Measurements from ENCODE around the gene PNPLA8.

GRCh38 chr7:108568801-108569380 lies 43.0 kb upstream of the PNPLA8 start:
- TF ChIP-seq, protein P1, sequence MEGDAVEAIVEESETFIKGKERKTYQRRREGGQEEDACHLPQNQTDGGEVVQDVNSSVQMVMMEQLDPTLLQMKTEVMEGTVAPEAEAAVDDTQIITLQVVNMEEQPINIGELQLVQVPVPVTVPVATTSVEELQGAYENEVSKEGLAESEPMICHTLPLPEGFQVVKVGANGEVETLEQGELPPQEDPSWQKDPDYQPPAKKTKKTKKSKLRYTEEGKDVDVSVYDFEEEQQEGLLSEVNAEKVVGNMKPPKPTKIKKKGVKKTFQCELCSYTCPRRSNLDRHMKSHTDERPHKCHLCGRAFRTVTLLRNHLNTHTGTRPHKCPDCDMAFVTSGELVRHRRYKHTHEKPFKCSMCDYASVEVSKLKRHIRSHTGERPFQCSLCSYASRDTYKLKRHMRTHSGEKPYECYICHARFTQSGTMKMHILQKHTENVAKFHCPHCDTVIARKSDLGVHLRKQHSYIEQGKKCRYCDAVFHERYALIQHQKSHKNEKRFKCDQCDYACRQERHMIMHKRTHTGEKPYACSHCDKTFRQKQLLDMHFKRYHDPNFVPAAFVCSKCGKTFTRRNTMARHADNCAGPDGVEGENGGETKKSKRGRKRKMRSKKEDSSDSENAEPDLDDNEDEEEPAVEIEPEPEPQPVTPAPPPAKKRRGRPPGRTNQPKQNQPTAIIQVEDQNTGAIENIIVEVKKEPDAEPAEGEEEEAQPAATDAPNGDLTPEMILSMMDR (IDR thresholded peaks at IDR 0.05; ENCODE audit: low read depth, low read length, missing input control), result no peak
- TF ChIP-seq FOXA2 (IDR thresholded peaks at IDR 0.05), result no peak
